Spleen (tissue), 7 donors: ENCODE measurements around the gene MYL6B.

Experiments
- CTCF ChIP-seq, 11 experiments: fragments of 200-600 bp in 7 of 11; fragments of 450-650 bp in 4 of 11; sonication (generic) in 4 of 11; IDR thresholded peaks in 8 of 11; conservative IDR thresholded peaks in 3 of 11; 1 replicate in 7 of 11; 2 replicates in 4 of 11; pipeline versions ENCODE4 v1.4.0 to v1.8.0; 2016 to 2021; ENCODE audit warnings: antibody characterized with exemption in 11 of 11, inconsistent platforms in 4 of 11, mild to moderate bottlenecking in 1 of 11
- POLR2A ChIP-seq, 3 donors: fragments of 450-650 bp; IDR thresholded peaks; one replicate each; pipeline ENCODE4 v1.5.1; 2017; ENCODE audit warnings: antibody characterized with exemption in 3 of 3, mild to moderate bottlenecking in 1 of 3
- POLR2AphosphoS5 ChIP-seq, 3 donors: sonication (generic); formaldehyde crosslinking; IDR thresholded peaks; one replicate each; pipeline ENCODE4 v1.5.1; 2017; ENCODE audit warnings: antibody characterized with exemption in 3 of 3
- donor health status: DM: no; HTN: no; CAD: no; lungs with moderate emphysema.
- donor health status: DM: no; HTN: no; CAD: no.
- donor health status: DM: no; HTN: no; CAD: no.

GRCh38 chr12:56202838-56203237 lies 50.5 kb downstream of the MYL6B start:
- TF ChIP-seq POLR2AphosphoS5 (IDR thresholded peaks at IDR 0.05) = no peak
- TF ChIP-seq CTCF (IDR thresholded peaks at IDR 0.05 in 8 of 11, conservative IDR thresholded peaks at IDR 0.05 in 3 of 11) = no peak
- TF ChIP-seq POLR2A (IDR thresholded peaks at IDR 0.05) = no peak
